Putamen (tissue), 1 donor: ENCODE data around the gene GSAP.
"Not testable (repeated sequence)": the region's sequence is repeated elsewhere in the genome, so short reads cannot be mapped to it uniquely, and the experiment has no call there.

Experiments
- DNase-seq: peaks from one replicate; pipeline ENCODE4 v3.0.0-alpha.2; 2016; ENCODE audit warnings: low spot score

Gene GSAP

DNA sequence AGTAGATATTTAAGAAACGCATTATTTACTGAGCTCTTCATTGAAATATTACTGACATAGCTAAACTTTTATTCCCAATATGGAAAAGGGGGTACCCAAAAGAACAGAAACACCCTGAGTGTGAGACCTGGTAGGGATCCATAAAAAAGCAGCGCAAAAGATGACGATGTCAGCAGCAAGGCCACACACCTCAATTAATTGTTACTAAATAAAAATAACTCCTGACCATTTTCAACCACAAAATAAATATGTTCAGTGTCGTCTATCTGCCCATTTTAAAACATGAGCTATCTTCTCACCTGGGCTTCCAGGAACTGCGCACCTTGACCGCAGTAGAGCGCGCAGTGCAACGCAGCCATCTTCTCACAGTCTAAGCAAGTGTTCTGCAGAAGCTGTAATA, 61.2 kb downstream of the GSAP start:
- DNase-seq, result no peak

DNA sequence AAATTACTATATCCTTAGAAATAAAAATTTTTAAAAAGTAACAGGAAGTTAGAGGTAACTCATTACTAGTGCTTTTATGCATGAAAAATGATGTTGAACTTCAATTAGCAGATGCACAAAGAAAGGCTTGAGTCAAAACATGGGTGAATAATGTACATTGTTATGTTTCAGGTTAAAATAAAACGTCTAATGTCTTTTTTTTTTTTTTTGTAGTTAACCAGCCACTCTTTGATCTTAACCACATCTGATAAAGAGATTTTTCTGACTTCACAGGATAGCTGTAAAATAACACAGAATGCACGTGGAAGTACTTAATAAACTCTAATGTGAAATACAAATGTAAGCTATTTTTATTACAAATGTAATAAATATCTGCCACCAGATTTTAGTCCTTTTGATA, 61.7 kb downstream of the GSAP start:
- no peak for DNase-seq

DNA sequence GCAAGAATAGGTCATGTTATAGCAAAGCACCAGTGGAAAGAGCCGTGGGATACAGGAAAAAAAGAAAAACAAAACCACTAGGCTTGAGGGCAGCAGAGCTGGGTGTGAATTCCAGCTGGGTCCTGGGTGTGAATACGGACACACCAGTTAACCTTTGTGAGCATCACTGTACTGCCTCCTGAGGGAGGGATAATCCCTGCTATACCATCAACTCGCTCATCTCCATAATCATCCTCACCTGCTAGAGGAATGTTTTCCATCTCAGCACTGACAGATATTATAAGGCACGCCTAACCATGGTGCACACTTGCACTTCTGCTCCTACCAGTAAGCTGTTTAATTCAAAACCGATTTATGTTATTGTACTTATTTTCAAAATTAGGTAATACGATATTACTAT, 62.2 kb downstream of the GSAP start:
- DNase-seq, result no peak

DNA sequence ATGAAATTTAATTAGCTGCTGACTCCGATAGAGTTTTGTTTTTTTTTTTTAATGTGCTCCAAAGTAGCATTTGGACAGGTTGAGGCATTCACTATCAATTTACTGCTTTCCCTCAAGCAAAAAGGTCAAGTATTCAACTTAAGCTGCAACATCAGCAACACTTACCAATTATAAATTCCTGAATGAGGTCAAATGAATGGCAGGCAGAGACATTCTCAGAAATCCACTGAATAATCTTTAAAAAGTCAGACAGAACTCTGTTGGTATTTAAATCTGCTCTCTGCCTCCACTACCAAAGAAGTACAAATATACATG, 62.8 kb downstream of the GSAP start:
- no peak for DNase-seq

DNA sequence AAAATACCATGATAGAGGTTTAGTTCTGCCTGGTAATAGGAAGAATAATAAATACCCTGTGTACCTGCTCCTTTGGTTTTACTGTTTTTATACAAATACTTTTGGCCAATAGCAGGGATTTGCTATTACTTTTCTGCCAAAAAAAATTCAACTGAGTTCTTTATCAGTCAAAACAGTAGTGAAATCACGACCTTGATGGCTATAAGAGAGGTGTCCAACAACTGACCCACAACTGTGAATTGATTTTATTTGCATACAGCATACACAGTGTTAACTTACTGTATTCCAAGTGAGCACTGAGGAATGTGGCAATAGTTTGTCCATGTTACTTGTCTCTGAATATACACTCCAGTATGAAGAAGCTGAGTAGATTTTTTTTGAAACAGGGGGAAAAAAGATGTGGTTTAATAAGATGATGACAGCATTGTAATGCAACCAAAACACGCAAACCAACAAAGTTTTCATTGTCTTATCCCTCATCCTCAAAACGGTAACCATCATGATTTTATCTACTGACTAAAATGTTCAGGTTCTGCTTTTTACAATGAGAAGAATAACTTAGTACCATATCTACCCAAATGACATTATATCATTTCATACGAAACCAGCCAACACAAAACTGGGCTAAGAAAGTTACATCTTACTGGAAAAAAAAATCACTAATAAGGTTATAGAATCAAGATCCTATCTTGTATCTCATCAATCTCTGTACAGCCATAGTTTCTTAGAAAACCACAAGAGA, 63.3 kb downstream of the GSAP start:
- DNase-seq, result no peak

DNA sequence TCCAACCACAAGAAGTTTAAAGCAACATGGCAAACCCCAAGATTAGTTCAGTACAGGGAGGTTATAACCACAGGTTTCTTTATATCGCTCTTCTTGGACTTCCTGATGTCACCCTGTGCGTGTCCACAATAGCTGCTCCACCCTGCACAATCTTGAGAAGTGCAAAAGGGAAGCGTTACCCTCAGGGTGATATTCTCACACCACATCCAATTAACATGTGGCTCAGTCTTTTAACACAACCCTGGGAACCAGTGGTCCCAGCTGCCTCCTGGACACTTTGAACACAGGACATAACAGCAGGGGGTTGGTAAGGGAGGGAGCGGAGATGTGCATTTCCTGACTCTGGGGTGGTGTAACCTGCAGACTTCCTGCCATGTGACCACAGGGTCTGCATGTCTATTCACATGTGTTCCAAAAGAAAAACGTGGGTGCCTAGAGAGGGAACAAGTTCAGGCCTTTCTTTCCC, 64.6 kb downstream of the GSAP start:
- no peak for DNase-seq

DNA sequence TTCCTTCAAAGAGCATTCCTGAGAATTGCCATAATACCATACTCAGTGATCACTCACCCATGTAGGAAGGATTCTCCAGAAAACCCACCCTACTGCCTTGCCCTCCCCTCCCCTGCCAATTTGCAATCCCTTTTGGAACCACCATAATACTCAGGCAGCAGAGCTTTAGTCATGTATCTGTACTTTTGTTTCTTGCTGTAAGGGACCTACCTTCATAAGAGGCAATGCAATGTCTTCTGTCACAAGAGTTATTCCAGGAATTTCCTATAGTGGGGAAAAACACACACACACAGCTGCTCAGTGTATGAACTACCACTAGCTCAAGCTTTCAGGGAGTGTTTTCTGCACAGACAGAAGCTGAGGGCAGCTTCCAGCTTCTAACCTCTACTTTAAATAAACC, 67.0 kb downstream of the GSAP start:
- DNase-seq, result no peak

DNA sequence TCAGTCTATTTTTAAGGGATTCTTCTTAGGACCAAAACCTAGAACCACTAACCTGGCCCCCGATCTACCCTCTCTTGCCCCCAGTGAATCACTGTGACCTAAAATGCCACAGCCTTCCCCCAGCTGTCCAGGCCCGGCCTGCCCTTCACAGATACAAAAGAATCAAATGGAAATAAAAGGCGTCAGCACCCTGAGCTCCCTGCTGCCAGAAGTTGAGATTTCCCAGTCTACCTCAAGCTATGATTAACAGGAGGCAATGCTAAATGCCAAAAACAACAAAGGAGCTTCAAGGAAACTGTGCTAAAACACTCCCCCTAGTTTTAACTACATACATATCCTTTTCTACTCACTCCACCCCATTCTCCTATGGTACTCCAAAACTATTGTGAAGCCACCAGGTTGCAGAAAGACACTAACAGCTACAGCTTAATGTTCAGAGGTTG, 67.8 kb downstream of the GSAP start:
- DNase-seq, result no peak

DNA sequence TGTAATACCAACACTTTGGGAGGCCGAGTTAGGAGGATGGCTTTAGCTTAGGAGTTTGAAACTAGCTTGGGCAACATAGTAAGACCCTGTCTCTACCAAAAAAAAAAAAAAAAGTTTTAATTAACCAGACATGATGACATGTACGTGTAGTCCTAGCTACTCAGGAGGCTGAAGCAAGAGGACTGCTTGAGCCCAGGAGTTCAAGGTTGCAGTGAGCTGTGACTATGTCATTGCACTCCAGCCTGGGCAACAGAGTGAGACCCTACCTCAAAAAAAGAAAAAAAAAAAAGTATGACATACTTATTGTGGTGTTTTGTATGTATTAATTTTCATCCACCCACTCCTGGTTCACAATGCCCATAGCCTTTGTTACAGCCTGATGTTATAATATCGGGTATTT, 69.7 kb downstream of the GSAP start:
- DNase-seq, result no peak

DNA sequence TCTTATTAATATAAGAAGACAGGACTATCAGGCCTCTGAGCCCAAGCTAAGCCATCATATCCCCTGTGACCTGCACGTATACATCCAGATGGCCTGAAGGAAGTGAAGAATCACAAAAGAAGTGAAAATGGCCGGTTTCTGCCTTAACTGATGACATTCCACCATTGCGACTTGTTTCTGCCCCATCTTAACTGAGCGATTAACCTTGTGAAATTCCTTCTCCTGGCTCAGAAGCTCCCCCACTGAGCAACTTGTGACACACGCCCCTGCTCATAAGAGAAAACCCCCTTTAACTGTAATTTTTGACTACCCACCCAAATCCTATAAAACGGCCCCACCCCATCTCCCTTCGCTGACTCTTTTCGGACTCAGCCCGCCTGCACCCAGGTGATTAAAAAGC, 70.7 kb downstream of the GSAP start:
- DNase-seq, result not testable (repeated sequence)

DNA sequence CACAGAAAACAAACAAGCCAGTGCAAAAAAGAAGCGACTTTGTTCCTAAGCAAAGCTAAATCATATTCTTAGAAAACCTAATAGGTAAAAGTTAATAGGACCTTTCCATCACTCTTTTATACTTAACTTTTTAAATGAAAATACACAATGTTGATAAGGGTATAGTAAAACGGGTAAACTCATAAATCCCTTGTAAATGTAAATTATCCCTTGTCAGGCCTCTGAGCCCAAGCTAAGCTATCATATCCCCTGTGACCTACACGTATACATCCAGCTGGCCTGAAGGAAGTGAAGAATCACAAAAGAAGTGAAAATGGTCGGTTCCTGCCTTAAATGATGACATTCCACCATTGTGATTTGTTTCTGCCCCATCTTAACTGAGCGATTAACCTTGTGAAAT, 76.4 kb downstream of the GSAP start:
- no peak for DNase-seq

DNA sequence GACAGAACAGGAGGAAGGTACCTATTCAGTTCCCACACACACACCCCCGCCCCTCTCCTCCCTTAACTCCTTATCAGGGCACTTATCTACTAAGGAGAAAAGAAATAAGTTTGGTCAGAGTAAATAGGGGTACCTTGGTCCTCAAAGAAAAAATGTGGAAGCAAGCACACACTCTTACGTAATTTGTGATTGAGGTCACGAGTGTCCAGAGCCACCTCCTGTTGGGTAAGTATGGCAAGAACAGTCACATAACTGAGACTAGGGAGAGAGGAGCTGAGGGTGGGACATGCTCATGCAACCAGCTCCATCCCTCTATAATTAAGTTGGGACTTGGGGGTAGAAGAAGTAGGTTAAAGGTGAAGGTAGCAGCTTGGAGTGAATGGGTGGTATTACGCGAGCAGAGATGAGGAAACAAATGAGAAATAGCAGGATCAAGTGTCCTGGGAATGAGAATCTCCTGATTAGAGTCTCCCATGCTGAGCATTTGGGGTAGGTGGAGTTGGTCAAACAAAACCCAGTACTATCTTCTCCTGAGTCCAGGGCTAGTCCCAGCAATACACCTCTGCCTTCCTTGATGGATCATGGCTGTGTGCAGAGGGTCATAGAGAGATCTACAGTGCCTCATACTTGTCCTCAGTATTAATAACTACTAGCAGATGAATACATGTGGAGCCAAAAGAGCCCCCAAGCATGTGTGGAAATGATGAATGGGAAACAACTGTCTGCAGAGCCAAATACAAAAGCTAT, 77.1 kb downstream of the GSAP start:
- no peak for DNase-seq

DNA sequence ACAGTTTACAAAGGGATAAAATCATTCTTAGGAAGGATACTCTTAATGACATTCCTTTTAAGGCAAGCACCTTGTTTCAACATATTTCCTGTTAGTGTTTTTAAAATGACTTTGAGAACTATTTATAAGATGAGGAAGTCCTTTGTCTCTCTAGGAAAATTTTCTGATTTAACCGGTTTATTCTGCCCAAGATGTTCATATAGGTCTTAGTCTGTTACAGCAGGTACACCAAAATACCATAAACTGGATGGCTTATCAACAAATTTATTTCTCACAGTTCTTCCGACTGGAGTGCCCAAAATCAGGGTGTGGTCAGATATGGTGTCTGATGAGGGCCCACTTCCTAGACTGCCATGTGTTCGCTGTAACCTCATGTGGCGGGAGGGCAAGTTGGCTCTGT, 77.9 kb downstream of the GSAP start:
- no peak for DNase-seq

DNA sequence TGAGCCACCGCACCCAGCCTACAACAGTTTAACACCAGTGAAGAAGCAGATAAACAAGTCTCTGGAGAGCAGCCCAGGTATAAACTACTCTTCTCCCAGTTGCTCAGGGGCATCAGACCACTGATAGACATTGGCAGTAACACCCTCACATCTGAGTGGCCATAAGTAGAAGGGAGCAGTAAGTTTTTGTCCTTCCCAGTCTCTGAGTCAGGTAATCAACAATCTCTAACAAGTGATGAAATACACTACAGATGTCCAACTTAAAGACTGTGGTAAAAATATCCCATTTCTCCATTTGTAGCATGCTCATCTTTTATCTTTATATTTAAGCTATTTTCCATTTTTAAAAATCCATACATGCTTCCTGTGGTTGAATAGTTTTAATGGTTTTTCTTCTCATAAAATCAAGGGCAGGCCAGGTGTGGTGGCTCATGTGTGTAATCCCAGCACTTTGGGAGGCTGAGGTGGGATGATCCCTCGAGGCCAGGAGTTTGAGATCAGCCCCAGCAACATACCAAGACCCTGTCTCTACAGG, 78.6 kb downstream of the GSAP start:
- DNase-seq, result no peak

DNA sequence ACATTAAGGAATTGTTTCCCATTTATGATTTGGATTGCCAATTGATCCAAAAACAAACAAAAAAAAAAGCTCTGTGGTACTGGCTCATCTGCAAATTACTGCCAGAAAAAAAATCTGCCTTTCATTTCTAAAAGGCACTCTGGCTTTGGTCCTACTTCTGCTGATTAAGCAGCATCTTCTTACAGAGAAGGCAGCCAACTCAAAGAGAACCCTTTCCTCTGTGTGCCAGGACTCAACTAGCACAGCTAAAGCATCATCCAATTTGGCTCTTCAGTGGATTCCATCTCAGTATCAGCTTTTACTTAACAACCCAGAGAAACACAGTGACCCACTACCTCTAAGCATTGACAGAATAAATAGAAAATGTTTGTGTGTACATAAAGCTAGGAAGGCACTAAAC, 80.6 kb downstream of the GSAP start:
- DNase-seq, result no peak

DNA sequence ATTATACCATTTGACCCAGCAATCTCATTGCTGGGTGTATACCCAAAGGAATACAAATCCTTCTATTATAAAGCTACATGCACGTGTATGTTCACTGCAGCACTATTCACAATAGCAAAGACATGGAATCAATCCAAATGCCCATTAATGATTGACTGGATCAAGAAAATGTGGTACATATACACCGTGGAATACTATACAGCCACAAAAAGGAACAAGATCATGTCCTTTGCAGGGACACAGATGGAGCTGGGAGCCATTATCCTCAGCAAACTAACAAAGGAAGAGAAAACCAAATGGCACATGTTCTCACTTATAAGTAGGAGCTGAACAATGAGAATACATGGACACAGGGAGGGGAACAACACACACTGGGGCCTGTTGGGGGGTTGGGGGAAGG, 82.1 kb downstream of the GSAP start:
- DNase-seq, result not testable (repeated sequence)

DNA sequence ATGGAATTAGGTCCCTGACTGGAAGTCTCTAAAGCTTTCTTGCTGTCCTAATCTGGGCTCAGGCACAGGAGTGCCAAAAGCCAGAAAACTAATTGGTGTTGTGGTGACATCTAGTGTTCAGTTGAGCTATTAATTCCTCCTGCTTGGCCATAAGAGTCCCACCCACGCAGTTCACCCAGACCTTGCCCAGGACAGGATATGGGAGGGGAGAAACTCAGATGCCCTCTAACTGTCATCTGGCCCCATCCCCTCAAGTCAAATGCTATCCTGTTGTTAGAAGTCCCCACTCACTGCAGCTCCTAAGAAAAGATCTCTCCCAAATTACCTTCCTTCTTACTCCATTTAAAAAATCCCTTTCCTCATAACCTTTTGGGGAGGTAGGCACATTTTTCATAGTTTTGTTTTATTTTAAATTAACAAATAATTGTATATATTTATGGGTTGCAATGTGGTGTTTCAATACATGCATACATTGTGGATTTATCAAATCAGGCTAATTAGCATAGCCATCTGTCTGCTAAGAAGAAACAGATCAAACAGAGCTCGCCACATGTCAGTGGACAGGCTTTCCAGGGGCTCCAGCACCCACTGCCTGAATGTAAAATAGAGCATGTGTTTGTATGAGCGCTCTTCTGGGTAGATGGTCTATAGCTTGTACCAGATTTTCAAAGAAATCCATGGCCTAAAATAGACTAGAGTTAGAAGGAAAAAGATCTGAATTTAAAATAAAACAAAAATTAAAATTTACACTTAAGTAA, 84.0 kb downstream of the GSAP start:
- peak; percentile 83 for DNase-seq

DNA sequence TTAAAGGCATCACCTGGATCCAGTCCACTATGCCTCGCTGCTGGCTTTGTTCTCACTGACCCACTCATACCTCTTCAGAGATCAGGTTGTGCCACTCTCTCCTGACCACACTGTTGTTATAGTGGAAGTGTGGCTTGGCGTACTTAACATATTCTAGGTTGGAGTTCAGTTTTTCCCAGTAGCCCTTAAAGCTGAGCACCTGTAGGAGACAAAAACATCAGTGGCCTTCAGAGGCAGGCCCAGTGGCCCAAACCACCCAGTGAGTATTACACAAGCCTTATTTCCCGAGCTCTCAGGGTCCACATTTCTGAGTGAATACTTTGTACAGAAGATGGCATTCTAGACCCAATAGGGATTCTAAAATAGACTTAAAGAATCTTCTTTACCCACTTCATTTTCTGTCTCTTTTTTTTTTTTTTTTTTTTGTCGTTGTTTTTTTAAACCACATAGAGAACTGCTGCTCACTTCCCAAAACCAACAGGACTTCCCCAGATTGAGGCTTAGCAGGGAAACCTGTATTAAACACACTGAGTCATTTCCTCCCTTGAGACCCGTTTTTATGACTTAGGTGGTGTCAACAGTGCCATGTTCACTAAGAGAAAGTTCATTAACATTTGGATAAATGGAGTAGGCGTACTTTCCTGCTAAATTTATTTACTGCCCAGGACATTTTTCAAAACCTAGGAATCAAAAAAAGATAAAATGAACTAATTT, 85.8 kb downstream of the GSAP start:
- no peak for DNase-seq

DNA sequence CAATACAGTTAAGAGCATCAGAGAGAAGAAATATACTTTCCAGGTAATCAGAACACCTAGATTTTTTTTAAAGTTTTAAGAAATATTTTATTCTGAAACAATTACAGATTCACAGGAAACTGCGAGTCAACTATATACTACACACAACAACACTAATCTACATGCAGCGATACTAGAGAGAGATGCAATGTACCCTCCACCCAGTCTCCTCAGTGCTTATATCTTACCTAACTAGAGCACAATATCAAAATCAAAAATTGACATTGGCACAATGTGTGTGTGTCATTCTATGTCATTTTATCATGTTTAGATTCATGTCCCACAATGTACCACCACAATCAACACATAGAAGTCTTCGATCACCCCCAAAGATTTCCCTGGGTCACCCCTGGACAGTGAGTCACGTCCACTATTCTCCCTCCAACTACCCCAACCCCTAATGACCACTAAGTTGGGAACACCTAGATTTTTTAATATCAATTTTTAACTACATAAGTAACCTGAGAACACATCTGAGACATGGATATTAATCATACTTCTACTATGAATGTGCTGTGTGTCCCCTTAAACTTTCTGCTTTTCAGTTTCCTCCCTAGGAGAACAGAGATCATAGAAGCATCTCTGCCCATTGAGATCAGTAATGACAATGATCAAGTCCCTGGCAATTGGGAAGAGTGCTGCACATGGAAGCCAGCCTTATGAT, 86.5 kb downstream of the GSAP start:
- no peak for DNase-seq

DNA sequence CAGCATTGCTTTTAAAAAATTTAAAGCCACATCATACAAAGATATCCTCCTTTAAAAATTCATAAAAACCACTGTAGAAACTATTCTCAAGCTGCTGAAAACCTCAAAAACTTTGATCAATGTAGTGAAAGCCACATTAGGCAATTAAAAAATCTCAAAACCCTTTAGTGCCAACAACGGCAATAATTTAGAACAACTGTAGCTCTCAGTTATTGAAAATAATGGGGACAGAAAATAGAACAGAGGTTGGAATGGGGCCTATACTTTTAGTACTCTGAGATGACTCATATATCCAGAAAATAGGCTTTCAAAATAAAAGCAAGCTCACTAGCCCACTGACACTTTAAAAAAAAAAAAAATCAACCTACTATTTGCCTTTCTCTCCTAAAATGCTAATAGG, 87.5 kb downstream of the GSAP start:
- DNase-seq, result no peak

DNA sequence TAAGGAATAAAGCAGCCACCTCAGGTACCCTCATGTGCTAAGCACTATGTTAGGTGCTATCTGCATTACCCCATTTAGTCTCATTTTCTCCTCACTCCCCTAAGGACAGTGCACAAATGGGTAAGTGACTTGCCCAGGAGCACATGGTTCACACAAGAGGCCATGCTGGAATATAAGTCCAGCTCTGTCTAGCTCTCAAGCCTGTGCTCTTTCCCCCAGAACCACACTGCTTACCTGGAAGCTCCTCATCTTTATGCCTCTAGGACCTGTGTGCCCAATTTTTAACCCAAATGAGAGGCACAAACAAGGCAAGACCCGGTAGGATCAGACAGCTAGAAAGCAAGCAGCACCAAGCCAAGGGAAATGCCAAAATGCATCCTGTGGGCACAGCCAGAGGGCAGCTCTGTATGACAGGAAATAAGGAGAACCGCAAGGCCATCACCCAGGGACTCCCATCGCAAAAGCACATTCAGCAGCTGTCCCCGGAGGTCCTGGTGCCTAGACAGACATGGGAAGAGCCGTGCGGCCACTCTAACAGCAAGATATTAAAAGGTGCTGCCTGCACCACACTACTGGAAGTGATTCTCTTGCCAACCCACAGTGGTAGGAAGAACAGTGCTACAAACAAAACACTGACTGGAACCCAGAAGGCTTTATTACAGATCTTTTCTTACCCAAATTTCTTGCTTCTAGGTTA, 88.1 kb downstream of the GSAP start:
- no peak for DNase-seq
